Stimulated activated CD8-positive, alpha-beta memory T cell treated with anti-CD3 and anti-CD28 coated beads, Interleukin-7, amount 100 ng/mL, for 24 hours (primary cell): ENCODE results near the gene MIXL1.
A peak's percentile ranks its signal among the peaks of the same experiment; 100 is the strongest.
"Not testable (repeated sequence)": the region's sequence is repeated elsewhere in the genome, so short reads cannot be mapped to it uniquely, and the experiment has no call there.

ENCODE experiments used
- DNase-seq: peaks from one replicate; pipeline ENCODE4 v3.0.0-alpha.2; 2020; ENCODE audit warnings: low read depth

Gene MIXL1

GRCh38 chr1:226223157-226223785 lies at the start of gene MIXL1:
TSS of gene MIXL1 (plus strand) at chr1:226223664. CDS start at chr1:226223682, 18 bp downstream.
- no peak for DNase-seq

DNA sequence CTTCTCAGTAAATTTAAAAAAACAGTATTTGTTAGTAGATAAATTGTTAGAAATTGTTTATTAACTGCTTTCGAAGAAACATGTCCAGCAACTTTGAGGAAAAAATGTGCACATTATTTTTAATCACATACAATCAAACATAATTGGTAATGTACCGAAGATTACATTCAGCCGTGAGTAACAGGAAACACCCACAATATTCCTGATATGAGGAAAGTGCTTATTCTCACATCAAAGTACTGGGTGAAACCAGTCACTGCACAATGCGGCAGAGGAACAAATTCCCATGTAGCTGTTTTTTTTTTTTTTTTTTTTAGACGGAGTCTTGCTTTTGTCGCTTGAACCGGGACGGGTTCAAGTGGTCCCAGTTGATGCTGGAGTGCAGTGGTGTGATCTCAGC lies 46.6 kb upstream of the MIXL1 start:
- DNase-seq = no peak

DNA sequence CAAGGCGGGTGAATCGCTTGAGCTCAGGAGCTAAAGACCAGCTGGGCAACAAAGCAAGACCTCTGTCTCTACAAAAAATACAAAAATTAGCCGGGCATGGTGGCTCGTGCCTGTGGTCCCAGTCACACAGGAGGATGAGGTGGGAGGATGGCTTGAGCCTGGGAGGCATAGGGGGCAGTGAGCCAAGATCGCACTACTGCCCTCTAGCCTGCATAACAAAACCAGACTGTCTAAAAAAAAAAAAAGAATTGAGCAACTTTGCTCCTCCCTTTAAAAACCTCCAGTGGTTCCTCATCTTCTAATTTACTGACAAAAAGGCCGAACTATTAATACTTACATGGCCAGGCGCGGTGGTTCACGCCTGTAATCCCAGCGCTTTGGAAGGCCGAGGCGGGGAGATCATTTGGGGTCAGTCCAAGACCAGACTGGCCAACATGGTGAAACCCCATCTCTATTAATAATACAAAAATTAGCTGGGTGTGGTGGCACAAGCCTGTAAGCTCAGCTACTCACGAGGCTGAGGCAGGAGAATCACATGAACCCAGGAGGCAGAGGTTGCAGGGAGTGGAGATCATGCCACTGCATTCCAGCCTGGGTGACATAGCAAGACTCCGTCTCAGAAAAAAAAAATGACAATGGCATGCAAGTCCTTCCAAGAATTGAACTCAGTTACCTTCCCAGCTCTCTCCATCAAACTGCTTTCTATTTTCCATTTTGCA lies 41.3 kb upstream of the MIXL1 start:
- no peak for DNase-seq

DNA sequence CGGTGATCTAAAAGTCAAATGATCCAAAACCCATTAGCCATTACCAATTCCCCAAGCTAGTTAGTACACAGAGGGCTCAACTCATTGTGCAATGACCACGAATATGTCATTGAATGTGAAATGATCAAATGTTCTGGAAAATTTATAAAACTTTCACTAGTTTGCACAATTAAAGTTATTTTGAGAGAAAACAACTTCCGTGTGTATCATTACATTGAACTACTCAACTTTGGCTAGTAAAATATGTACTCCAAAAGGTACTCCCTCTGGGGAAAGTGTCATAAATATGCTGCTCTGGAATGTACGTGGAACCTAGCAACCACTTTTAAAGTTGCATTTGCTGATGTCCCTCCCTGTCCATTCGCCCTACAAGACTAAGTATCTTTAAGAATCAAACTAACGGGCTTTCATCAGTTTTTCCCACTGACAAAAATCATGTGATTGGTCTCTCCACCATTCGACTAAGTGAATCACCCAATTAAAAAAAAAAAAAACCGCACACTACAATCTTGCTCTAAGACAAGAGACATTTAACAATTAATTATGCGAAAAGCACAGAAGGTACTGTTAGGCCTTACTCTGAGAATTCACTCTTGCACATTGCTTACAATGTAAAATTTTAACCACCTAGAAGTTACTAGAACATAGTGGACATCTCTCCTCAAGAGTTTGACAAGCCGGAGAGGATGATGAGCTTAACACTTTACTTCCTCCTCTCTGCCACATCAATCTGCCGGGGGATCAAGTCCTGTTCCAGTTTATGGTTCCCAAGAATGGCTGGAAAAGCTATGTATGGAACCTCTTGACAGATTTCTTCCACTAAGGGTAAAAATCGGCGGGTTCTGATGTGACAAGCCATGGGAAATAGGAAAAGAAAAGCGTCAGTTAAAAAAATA lies 38.1 kb upstream of the MIXL1 start:
- DNase-seq = no peak

- peak; percentile 70 for DNase-seq
These were observed 37.1 kb upstream of the MIXL1 start, which contains the start of gene ACBD3 for GRCh38 chr1:226186124-226187018. TSS of gene ACBD3 (minus strand) at chr1:226186741. CDS start at chr1:226186675, 66 bp downstream.

GRCh38 chr1:226187019-226187322 lies 36.5 kb upstream of the MIXL1 start:
- DNase-seq = no peak

DNA sequence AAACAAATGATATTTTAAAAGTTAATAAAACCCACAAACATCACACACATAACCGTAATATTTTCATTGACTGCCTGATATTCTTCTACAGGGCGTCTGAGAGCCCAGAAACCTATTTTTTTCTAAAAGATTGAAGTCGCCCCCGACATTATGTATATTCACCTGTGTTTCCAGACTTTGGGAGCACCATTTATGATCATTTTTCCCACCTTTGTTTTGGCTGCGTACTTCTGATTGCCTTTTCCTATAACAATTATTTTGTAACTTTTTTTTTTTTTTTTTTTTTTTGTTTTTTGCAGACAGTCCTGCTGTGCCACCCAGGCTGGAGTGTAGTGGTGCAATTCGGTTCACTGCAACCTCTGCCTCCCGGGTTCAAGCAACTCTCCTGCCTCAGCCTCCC lies 36.1 kb upstream of the MIXL1 start:
- DNase-seq = no peak

DNA sequence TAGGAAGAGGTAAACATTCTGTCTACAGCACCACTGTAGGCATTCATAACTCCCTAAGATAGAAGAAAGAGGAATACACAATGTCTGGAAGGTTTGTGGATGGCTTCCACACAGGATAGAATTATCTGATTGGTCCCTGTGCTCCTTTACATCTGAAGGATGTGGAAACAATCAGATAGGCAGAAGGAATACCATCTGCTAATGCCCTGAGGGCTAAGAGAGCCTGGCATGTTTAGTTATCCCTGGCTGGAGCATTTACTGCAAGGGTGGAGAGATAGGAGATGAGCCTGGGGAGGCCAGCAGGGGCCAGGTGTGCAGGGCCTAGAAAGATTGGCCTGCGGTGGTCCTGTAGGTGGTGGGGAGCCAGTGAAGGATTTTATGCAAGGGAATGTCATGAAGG lies 28.3 kb upstream of the MIXL1 start:
- no peak for DNase-seq

DNA sequence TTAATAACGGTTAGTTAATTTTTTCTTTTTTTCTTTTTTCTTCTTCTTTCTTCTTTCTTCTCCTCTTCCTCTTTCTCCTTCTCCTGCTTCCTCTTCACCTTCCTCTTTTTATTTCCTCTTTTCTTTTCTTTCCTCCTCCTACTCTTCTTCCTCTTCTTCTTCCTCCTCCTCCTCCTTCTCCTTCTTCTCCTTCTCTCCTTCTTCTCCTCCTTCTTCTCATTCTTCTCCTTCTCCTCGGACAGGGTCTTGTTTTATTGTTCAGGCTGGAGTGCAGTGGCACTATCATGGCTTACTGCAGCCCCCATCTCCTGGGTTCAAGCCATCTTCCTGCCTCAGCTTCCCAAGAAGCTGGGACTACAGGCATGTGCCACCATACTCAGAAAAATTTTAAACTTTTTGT lies 23.5 kb upstream of the MIXL1 start:
- DNase-seq = no peak

- DNase-seq = no peak
These were observed 22.4 kb upstream of the MIXL1 start for GRCh38 chr1:226201029-226201593.

DNA sequence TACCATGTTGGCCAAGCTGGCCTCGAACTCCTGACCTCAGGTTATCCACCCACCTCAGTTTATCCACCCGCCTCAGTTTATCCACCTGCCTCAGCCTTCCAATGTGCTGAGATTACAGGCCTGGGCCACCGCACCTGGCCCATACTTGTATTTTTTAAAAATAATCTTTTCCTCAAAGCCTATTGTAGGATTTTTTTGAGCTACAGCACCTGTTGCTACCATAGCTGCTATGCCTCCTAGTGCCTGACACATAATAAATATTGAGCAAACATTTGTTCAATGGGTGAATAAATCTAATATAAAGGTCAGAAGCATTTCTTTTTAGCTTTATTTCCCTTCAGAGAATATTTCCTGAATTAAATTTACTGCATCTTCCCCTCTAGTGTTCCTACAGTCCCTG lies 21.2 kb upstream of the MIXL1 start:
- DNase-seq = no peak

DNA sequence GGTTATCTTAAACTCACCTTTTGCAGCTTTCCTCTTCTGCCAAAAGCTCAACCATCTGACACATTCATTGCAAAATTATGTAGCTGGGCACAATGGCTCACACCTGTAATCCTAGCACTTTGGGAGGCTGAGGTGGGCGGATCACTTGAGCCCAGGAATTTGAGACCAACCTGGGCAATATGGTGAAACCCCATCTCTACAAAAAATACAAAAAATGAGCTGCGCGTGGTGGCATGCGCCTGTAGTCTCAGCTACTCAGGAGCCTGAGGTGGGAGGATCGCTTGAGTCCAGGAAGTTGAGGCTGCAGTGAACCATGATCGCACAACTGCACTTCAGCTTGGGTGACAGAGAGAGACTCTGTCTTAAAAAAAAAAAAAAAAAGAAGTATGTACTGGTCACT lies 20.8 kb upstream of the MIXL1 start:
- not testable (repeated sequence) for DNase-seq

DNA sequence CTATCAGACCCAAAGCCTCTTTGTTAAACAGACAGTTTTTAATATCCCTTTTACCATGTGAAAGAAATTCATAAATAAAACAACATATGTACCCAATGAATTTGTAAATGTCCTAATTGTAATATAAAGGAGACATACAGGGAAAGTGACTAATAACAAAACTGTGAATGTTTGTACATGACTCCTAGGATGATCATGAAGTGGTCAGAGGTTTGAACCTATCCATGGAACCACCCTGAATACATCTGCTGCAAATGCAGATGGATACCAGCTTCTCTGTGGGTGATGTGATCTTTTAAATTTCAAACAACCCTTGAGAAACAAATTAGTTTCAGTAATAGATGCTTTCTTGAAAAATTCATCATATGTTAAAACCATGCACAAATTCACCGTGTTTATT lies 20.2 kb upstream of the MIXL1 start:
- DNase-seq = no peak

DNA sequence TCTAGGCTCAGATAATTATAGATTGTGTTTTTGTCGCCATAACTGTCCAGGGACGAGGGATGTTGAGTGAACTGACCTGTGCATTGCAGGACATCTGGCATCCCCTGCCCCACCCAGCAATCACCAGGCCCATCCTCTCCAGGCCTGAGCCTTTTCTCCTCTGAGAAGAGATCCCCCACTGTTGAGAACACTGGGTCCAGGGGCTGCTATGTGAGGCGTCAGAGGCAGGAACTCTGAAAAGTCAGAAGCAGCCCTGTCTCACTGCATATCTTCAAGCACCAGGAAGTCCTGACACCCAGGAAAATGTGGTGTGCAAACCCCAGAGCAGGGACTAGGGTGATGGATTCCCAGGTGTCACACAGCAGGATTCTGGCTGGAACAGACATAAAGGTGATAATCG lies 19.8 kb upstream of the MIXL1 start:
- DNase-seq = no peak

GRCh38 chr1:226204198-226204597 lies 19.3 kb upstream of the MIXL1 start:
- DNase-seq = no peak

DNA sequence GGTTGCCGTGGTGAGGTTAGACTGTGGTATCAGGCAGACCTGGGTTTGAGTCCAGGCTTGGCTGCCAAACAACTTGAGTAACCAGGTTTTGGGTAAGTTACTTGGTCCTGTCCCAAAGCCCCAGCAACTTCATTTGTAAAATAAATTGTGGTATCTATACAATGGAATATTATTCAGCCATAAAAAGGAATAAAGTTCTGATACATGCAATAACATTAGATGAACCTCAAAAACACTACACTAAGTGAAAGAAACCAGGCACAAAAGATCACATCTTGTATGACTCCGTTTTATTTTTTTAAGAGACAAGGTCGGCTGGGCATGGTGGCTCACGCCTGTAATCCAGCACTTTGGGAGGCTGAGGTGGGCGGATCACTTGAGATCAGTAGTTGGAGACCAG lies 16.4 kb upstream of the MIXL1 start:
- no peak for DNase-seq

- no peak for DNase-seq
These were observed 14.0 kb upstream of the MIXL1 start for GRCh38 chr1:226209307-226210059.

GRCh38 chr1:226210571-226211176 lies 12.8 kb upstream of the MIXL1 start:
- DNase-seq = no peak

- DNase-seq = no peak
These were observed 12.2 kb upstream of the MIXL1 start for GRCh38 chr1:226211181-226211821.

- no peak for DNase-seq
These were observed 10.9 kb upstream of the MIXL1 start for GRCh38 chr1:226212545-226212944.
